ENCODE results near the gene CYLD. TPM values are rescaled to one million over a fixed set of nuclear protein-coding genes. Genes with fewer than 3 reads are reported as not detected.

Gene CYLD
- total and polyA plus RNA-seq, 10 of the 15 experiments (the other 5 are each of a cell fraction or from before 2014, with no cell fraction given): 19.2 to 106 (median 46.1) TPM

- TF ChIP-seq HCFC1 (IDR thresholded peaks at IDR 0.05; ENCODE audit: low read length): no peak
These were observed 20.1 kb upstream of the CYLD start (continued) for GRCh38 chr16:50721549-50722404.

DNA sequence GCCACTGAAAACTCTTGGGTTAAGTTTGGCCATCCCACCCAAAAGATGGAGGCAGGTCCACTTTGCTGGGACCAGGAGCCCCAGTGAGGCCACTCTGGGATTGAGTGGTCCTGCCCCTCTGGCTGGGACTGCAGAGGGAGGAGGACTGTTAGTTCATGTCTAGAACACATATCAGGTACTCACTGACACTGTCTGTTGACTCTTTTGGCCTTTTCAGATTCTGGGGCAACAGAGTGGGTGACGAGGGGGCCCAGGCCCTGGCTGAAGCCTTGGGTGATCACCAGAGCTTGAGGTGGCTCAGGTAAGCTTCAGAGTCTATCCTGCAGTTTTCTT, 19.5 kb upstream of the CYLD start:
- no peaks in the 10 kb centered on the region for H3K79me2 ChIP-seq (ENCODE audit: control insufficient read depth, insufficient read depth, low read length)
- SMC1A ChIA-PET (ENCODE audit: uncharacterized antibody, unreplicated experiment): interaction anchor here (0.6 to 1.5 kb wide), 7 partner anchors 10 to 38 kb away, joined by 3 to 6 read pairs (median 4); no protein-coding TSS in a partner anchor
- no peaks in the 10 kb centered on the region for H3K4me1 ChIP-seq (ENCODE audit: control insufficient read depth, insufficient read depth, low read length)
- no peak overlapping the region for H3K4me2 ChIP-seq (ENCODE audit: control insufficient read depth, insufficient read depth)
- no peak overlapping the region for H3K4me3 ChIP-seq
- intact Hi-C loops (cut with micrococcal nuclease; ENCODE audit: unreplicated experiment): no loop called here
- ATAC-seq: no peak
- H3K36me3 ChIP-seq (ENCODE audit: control insufficient read depth in 2 of 2, insufficient read depth in 2 of 2, low read length in 1 of 2): peaks cover 10 to 17% of the 10 kb centered on the region in 2 experiments; a peak in 3 of 4 replicates
- FAIRE-seq: no peak
- no peaks in the 10 kb centered on the region for H3K27me3 ChIP-seq (replicated peaks in 1 of 2; ENCODE audit: control insufficient read depth in 2 of 2, insufficient read depth in 2 of 2, low read length in 1 of 2)
- no peaks in the 10 kb centered on the region for H4K20me1 ChIP-seq (ENCODE audit: control insufficient read depth, insufficient read depth)
- BruUV-seq (replicated peaks): no TSS peak
- TF ChIP-seq, protein P1, sequence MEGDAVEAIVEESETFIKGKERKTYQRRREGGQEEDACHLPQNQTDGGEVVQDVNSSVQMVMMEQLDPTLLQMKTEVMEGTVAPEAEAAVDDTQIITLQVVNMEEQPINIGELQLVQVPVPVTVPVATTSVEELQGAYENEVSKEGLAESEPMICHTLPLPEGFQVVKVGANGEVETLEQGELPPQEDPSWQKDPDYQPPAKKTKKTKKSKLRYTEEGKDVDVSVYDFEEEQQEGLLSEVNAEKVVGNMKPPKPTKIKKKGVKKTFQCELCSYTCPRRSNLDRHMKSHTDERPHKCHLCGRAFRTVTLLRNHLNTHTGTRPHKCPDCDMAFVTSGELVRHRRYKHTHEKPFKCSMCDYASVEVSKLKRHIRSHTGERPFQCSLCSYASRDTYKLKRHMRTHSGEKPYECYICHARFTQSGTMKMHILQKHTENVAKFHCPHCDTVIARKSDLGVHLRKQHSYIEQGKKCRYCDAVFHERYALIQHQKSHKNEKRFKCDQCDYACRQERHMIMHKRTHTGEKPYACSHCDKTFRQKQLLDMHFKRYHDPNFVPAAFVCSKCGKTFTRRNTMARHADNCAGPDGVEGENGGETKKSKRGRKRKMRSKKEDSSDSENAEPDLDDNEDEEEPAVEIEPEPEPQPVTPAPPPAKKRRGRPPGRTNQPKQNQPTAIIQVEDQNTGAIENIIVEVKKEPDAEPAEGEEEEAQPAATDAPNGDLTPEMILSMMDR (IDR thresholded peaks at IDR 0.05 in 2 of 3, conservative IDR thresholded peaks at IDR 0.05 in 1 of 3; ENCODE audit: control insufficient read depth in 2 of 3, extremely low read depth in 1 of 3, insufficient read depth in 1 of 3, low read depth in 3 of 3, low read length in 3 of 3): no peak
- no peak for TF ChIP-seq EED (IDR thresholded peaks at IDR 0.05; ENCODE audit: low read depth)
- no peak for TF ChIP-seq SUPT20H (IDR thresholded peaks at IDR 0.05; ENCODE audit: borderline replicate concordance, control insufficient read depth, low read depth, low read length)
- TF ChIP-seq USF2 (IDR thresholded peaks at IDR 0.05; ENCODE audit: borderline replicate concordance, low read depth, low read length): no peak
- peaks cover 10% of the 10 kb centered on the region; the same call in 2 of the 3 replicates for H3K9me3 ChIP-seq (replicated peaks; ENCODE audit: control insufficient read depth, insufficient read depth, low read length)
- WGBS (ENCODE audit: insufficient coverage, insufficient replicate concordance, low lambda C conversion rate, missing lambda C conversion rate): 100% methylated on average over 1 of the region's 1 CpG
- POLR2A ChIA-PET: interaction anchor here (0.6 to 1.7 kb wide), 3 partner anchors 14 to 162 kb away, joined by 3 to 5 read pairs (median 4); no protein-coding TSS in a partner anchor
- H2AFZ ChIP-seq (ENCODE audit: control insufficient read depth, low read depth, low read length): no peak overlapping the region
- CTCF ChIA-PET: interaction anchor here (1.2 to 3.4 kb wide), 5 partner anchors 19 to 84 kb away, joined by 3 to 10 read pairs (median 4); no protein-coding TSS in a partner anchor
- RAD21 ChIA-PET (ENCODE audit: unreplicated experiment): interaction anchor here (0.7 to 1.5 kb wide), 3 partner anchors 19 to 448 kb away, joined by 4 to 7 read pairs (median 5); partner anchors contain the start of gene CYLD
- no peak overlapping the region for H3K27ac ChIP-seq (ENCODE audit: control insufficient read depth, insufficient read depth)
- H3K9ac ChIP-seq (ENCODE audit: control insufficient read depth, insufficient read depth, low read length): no peak overlapping the region
- in situ Hi-C loops (cut with MboI): no loop called here
- DNase-seq (ENCODE audit: low read depth, low spot score): no peak
